ENCODE results near the gene PRPF38B.

Gene PRPF38B

GRCh38 chr1:108646265-108646647, 45.9 kb upstream of the PRPF38B start:
- H3K4me3 ChIP-seq: no peak overlapping the region
- TF ChIP-seq, protein P1, sequence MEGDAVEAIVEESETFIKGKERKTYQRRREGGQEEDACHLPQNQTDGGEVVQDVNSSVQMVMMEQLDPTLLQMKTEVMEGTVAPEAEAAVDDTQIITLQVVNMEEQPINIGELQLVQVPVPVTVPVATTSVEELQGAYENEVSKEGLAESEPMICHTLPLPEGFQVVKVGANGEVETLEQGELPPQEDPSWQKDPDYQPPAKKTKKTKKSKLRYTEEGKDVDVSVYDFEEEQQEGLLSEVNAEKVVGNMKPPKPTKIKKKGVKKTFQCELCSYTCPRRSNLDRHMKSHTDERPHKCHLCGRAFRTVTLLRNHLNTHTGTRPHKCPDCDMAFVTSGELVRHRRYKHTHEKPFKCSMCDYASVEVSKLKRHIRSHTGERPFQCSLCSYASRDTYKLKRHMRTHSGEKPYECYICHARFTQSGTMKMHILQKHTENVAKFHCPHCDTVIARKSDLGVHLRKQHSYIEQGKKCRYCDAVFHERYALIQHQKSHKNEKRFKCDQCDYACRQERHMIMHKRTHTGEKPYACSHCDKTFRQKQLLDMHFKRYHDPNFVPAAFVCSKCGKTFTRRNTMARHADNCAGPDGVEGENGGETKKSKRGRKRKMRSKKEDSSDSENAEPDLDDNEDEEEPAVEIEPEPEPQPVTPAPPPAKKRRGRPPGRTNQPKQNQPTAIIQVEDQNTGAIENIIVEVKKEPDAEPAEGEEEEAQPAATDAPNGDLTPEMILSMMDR (IDR thresholded peaks at IDR 0.05): no peak
- no peak overlapping the region for H3K27ac ChIP-seq
- H3K36me3 ChIP-seq: peaks cover 0 to 15% (median 0%) of the 10 kb centered on the region in 3 donors
- DNase-seq: no peak
- no peaks in the 10 kb centered on the region for H3K27me3 ChIP-seq
- intact Hi-C loops (cut with DNase I; ENCODE audit: low total_unique reads): no loop called here
- H3K9me3 ChIP-seq: no peaks in the 10 kb centered on the region
- H3K4me1 ChIP-seq: no peaks in the 10 kb centered on the region

- peak; percentile 80 for DNase-seq
- intact Hi-C loops (cut with DNase I; ENCODE audit: low total_unique reads): no loop called here
- H3K4me1 ChIP-seq: no peaks in the 10 kb centered on the region
- no peak overlapping the region for H3K4me3 ChIP-seq
- no peak overlapping the region for H3K27ac ChIP-seq
- H3K27me3 ChIP-seq: no peaks in the 10 kb centered on the region
- peaks cover 0 to 15% (median 2%) of the 10 kb centered on the region in 3 donors for H3K36me3 ChIP-seq
- TF ChIP-seq, protein P1 (IDR thresholded peaks at IDR 0.05): no peak
- H3K9me3 ChIP-seq: no peaks in the 10 kb centered on the region
Measured at GRCh38 chr1:108646648-108647269, 45.4 kb upstream of the PRPF38B start.

DNA sequence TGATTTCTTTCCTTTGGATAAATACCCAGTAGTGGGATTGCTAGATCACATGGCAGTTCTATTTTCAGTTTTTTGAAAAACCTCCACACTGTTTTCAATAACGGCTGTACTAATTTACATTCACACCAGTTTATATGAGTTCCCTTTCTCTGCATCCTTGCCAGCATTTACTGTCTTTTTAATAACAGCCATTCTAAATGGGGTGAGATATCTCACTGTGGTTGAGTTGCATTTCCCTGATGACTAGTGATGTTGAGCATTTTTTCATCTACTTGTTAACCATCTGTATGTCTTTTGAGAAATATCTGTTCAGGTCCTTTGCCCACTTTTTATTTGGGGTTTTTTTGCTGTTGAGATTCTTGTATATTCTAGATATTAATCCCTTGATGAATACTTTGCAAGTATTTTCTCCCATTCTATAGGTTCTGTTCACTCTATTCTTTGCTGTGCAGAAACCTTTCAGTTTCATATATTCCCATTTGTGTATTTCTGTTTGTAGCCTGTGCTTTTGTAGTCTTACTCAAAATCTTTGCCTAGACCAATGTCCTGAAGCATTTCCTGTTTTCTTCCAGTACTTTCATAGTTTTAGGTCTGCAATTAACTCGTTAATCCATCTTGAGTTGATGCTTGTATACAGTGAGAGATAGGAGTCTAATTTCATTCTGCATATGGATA, 38.5 kb upstream of the PRPF38B start:
- DNase-seq: no peak
- intact Hi-C loops (cut with DNase I; ENCODE audit: low total_unique reads): no loop called here

DNA sequence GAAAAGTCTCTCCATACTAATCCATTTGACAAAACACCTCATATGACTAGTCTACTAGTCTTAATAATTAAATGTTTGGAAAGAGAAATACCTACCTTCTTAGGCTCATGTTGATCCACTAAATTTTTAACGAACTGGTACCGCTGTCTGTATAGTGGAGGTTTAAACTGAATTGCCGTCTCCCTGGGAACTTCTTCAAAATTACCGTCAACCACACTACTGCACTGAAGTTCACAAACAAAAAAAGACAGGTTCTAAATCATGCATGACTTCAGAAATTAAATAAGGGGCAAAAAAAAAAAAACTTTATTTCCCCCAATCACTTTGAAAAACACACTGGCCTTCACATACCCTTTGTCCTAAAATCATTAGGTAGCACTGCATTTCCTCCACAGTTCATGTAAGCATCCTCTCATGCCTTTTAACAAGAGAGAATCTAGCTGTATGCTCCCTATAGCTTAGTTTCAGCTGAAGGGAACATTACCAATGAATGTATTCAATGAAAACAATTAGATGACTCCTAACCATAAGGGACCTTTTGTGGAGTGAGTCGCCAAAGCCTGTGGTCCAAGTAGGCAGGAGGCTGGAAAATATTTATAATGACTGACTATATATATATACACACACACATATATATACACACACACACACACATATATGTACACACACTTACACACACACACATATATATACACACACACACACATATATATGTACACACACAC, 34.6 kb upstream of the PRPF38B start:
- Histone ChIP-seq H3K27ac (no peak overlapping the region), H3K4me1 (peaks cover 0 to 7% (median 6%) of the 10 kb centered on the region in 4 donors), H3K36me3 (no peaks in the 10 kb centered on the region), H3K27me3 (no peaks in the 10 kb centered on the region), H3K9me3 (no peaks in the 10 kb centered on the region), H3K4me3 (no peak overlapping the region)
- intact Hi-C loops (cut with DNase I; ENCODE audit: low total_unique reads): no loop called here
- no peak for DNase-seq
- TF ChIP-seq, protein P1 (IDR thresholded peaks at IDR 0.05): no peak

More for the DNA sequence above, 38.5 kb upstream of the PRPF38B start:
- Histone ChIP-seq H3K27me3 (no peaks in the 10 kb centered on the region), H3K4me3 (no peak overlapping the region), H3K27ac (no peak overlapping the region), H3K4me1 (no peaks in the 10 kb centered on the region), H3K9me3 (no peaks in the 10 kb centered on the region), H3K36me3 (peaks cover 0 to 14% (median 5%) of the 10 kb centered on the region in 3 donors)
- TF ChIP-seq, protein P1 (IDR thresholded peaks at IDR 0.05): no peak

DNA sequence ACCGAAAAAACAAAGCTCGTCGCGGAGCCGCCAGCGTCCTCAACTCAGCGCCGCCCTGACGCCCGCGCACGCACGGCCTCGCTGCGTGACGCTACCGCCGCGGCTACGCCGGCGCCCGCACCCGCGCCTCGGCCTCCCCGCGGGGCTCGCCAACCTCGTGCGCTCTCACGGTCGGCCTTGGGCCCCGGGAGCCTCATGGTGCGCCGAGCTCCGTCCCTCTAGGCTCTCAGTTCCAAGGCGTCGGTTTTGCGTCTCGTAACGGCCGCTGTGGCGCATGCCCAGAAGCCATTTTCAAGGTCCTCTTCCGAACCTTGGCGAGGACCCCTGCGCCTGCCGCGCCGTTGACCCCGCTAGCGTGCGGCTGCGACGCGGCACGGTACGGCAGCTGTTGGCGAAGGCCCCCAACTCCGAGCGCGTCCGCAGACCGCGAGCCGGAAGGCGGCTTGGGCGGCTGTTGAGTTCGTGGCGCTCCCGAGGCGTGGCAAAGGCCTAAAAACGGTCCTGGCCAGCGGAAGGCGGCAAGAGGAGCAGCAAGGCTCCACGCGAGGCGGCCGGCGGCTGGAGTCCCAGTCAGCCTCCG, 31.0 kb upstream of the PRPF38B start, which contains the start of gene HENMT1:
TSS of gene HENMT1 (minus strand) at position 64 of the 580 bp plus-strand sequence. CDS start 1,209 bp downstream, outside the sequence.
- peak; percentile 47 to 79 for DNase-seq
- peak within 1 kb of the TSS; percentile 92 to 95 for H3K27ac ChIP-seq
- intact Hi-C loops (cut with DNase I; ENCODE audit: low total_unique reads): no loop called here
- TF ChIP-seq, protein P1 (IDR thresholded peaks at IDR 0.05): no peak
- peaks cover 0 to 7% (median 6%) of the 10 kb centered on the region in 4 donors for H3K4me1 ChIP-seq
- no peaks in the 10 kb centered on the region for H3K36me3 ChIP-seq
- H3K9me3 ChIP-seq: no peaks in the 10 kb centered on the region
- peak within 1 kb of the TSS; percentile 65 to 76 for H3K4me3 ChIP-seq
- H3K27me3 ChIP-seq: no peaks in the 10 kb centered on the region

Data from tibial artery (tissue), 4 donors.